ENCODE measurements around the gene TAAR2.
"Not testable (repeated sequence)": the region's sequence is repeated elsewhere in the genome, so short reads cannot be mapped to it uniquely, and the experiment has no call there.

Gene TAAR2

DNA sequence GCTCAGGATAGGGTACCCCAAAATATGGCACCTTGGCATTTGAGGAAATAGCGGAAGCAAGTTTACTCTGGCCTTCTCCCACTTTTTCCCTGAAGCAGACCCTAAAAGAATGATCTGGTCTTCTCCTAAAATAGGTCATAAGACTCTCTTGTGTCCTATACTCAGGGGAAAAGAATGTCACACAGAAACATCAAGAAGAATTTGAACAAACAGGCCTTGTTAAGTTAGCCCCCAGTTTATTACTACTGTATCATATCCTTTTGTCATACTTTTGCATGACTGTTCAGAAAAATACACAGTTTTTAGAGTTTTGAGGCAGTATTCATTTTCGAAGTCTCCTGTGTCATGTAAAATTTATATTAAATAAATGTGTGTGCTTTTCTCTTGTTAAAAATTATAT is 12.5 kb downstream of the TAAR2 start:
- DNase-seq, result no peak

DNA sequence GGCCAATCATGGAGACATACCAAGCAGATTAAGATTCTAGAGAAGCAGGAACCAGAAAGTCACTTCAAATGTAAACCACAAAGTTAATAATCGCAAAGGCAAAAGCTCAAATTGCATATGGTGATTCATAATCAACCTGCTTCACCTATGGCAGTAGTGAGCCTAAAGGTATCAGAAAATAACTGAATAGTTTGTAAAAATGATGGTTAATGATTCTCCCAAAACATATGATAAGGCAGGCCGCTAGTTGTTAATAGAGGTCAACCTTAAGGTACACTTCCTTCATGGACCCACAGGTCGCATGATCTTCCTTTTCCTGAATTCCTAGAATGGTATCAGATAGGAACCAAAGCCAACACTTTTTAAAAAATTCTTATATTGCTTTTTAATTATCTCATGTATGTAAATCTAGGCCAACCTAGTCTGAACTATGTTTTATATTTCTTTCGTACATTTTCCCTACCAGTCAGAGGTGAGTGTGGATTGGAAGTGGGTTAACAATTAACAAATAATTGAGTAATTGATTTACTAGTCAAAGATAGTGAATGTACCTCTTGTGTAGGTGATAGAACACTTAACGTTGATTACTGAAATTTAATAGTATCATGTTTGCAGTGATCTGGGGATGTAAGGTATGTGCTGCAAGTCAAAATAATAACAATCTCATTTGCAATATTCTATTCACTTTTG is 16.4 kb downstream of the TAAR2 start:
- no peak for DNase-seq

DNA sequence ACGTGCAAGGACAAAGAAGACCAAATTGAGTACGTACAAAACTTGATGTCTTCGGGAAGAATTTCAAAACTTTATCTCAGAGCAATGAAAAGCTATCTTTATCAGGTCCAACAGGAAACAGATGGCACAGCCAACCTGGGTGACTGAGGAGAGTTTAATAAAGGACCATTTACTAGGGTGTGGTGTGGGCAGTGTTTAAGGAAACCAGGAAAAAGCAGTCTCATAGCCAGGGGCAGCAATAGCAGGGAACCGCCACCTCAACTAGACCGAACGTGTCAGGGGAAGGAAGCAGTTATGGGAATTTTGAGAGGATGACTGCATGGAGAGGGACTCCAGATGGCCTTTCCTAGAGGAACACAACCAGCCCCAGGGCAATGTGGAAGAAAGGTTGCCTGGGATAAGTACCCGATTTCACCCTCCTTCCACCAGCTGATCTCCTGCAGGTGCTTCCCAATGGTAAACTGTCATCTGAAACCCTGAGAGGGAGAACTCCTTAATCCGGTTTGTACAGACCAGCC is 19.4 kb downstream of the TAAR2 start:
- DNase-seq, result no peak

DNA sequence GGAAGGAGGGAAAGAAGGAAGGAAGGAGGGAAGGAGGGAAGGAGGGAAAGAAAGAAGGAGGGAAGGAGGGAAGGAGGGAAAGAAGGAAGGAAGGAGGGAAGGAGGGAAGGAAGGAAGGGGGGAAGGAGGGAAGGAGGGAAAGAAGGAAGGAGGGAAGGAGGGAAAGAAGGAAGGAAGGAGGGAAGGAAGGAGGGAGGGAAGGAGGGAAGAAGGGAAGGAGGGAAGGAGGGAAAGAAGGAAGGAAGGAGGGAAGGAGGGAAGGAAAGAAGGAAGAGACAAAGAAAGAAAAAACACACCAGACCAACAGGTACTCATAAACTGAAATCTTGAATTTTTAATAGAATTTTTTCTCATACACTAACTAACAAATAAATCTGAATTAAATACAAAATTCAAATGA is 23.2 kb downstream of the TAAR2 start:
- not testable (repeated sequence) for DNase-seq

DNA sequence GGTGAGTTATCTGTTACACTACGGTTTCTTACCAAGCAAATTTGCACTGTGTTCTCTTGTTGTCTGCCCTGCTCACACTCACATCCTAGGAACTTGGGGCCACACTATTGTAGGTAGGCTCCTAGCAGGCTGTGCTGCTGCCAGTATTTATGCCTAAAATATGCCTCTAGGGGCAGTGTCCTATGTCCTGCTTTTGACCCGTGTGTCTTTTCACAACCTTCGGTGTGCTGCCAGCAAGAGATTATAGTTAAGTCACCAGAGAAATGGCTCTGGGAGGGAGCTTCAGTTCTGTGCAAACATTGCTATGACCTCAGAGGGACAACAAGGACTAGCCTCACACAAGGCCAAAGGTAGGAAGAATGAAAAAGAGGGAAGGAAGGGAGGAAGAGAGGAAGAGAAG is 25.6 kb downstream of the TAAR2 start:
- peak; percentile 79 for DNase-seq

DNA sequence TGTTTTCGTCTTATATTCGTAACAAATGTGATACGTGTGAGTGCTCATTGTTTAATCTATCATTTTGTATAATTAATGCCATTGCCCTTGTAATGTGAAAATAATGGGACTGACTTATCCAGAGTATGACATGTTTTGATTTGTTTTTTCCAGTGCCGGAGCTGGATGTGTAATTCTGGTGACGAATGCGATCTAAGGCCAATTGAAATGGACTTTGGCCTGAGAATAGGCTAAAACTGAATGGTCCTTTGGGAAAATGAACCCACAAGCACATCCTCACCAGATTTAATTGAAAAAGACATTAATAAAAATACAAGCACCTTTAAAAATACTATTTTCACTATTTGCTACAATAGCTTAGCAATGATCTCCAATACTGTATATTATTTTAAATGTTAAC is 27.9 kb downstream of the TAAR2 start:
- DNase-seq, result no peak

DNA sequence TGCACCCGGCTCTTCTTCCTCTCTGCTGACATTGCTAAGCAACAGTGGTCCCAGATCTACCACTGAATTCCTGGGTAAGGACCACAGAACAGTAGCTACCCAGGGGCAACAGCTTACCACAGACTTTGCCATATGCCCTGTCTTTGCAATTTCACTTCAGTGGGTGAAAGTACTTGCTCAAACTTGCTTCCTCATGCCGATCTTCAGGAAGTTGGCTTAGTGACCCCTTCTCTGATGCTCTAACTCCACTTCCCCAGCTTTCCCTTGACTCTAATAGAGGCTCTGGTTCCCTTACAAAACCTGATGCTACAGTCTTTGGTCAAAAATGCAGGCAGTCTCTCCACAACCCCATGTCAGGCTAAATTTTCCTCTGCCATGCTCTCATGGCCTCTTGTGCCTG is 31.2 kb downstream of the TAAR2 start:
- no peak for DNase-seq

DNA sequence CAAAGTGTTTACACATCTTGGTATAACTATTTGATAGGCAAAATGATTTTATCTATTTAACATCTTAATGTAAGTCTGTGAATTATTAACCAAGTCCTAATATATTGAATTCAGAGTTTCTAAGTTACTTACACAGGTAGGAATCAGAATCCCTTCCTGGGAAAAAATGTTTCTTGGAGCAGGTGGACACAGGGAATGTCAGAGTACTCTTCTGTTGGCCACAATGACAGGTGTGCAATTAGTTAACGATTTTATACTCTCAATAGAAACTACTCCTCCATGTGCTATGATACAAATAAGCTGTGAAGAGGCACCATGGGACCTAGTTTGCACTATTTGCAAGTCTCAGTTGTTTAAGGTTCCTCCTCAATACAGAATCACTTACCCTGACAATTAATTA is 33.7 kb downstream of the TAAR2 start:
- no peak for DNase-seq

DNA sequence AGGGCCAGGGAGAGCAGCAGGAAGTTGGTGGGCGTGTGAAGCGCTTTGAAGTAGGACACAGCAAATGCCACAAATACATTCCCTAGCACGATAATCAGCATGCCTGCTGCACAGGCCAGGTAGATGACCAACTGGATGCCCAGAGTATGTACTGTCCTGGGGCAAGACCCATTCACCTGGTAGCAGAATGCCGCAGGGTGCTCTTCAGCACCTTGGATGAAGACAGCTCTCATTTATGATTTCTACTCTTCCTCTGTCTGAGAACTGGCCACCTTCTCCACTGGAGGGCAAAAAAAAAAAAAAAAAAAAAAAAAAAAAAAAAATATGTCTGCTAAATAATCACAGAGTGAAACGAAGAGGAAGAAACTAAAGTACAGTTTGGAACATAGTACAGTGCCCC is 34.6 kb downstream of the TAAR2 start, which contains the start of gene TAAR5:
TAAR5 (minus strand) TSS at position 288 of the 400 bp plus-strand sequence; CDS start at position 233, 55 bp downstream.
- no peak for DNase-seq

DNA sequence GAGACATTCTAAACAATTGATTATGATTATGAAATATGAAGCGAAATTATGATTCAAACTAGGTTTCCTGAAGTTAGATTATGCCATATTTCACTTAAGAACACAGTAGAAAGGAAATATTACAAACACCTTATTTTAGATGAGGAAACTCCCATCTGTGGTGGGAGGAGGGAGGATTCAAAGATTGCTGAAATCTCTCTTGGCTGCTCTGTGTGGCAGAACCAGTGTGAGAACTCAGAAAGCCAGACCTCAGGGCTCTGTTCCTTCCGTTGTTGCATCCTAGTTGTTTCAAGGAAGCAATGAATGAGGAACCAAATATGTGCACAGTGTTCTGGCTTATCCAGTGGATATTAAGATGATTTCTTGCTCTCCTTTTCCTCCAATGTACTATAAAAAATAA is 36.7 kb downstream of the TAAR2 start:
- no peak for DNase-seq

DNA sequence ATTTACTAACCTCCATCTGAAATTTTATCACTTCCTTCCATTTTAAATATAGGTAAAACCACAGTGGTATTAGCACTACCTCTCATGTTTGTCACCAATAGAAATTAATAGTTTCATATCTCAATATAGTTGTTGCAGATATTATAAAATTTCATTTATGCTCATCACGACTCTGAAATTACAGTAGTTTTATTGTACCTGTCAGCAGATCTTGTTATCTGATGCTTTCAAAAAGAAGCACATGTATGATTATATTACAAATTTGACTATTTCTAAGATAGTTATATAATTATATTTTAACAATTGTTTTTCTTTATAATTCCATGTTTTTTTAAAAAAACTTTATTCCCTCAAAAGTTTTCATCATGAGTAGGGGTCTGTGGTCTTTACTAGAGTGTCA is 39.4 kb downstream of the TAAR2 start:
- DNase-seq, result no peak

DNA sequence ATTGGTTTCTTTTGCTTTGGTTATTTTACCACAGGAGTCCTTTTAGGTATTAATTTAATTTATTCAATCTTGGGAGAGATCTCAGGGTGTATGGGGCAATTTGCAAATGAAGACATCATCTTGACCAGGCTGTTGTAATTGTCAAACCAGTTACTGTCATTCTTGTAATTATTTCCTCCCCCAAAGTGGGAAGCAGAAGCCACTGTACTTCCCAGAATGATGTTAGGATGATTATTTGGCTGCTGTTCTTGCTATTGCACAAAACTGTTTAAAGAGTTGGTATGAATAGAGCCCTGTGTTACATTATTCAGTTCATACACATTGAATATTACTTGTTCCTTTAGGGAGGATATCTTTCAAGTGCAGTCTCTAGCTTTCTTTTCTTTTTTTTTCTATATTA is 52.3 kb downstream of the TAAR2 start:
- no peak for DNase-seq

DNA sequence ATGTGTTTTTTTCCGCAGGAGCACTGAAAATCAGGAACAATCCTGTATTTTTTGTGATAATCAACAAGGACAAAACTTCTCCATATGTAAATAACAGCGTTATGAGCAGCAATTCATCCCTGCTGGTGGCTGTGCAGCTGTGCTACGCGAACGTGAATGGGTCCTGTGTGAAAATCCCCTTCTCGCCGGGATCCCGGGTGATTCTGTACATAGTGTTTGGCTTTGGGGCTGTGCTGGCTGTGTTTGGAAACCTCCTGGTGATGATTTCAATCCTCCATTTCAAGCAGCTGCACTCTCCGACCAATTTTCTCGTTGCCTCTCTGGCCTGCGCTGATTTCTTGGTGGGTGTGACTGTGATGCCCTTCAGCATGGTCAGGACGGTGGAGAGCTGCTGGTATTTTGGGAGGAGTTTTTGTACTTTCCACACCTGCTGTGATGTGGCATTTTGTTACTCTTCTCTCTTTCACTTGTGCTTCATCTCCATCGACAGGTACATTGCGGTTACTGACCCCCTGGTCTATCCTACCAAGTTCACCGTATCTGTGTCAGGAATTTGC is 53.8 kb downstream of the TAAR2 start, which contains the start of gene TAAR6:
TAAR6 (plus strand) TSS at position 102 of the 557 bp plus-strand sequence; CDS start at position 102, 0 bp downstream.
- no peak for DNase-seq

DNA sequence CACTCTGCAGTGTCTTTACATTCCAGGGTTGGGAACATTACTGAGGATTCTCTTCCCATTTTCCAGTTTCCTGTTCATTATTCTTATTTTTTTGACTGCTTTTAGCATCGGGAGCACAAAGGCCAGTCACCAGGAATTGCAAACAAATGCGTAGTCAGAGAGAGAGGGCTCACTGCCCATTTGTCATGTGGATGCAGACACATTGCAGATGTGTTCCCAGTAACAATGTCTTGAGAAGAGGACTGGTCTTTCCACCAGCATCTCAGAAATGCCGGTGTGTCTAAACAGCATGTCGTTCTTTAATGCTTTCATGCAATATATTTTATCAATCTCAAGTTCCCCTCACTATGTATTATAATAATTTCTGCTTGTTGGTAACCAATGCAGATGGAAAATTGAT is 54.9 kb downstream of the TAAR2 start:
- no peak for DNase-seq

DNA sequence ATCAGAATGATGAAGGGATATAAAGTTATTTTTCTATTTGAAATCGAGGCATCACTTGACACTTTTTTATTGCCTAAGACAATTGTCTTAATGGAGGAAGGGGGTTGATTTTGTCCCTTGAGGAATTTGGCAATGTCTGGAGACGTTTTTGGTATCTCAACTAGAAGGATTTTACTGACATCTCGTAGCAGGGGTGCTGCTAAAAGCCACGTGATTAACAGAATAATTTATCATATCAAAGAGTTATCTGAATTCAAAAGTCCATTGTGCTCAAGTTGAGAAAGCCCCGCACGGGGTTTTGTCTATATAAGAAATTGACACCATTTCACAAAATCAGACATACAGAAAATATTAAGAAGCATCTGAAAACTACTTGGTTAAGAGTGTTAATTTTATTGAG is 55.5 kb downstream of the TAAR2 start:
- no peak for DNase-seq

DNA sequence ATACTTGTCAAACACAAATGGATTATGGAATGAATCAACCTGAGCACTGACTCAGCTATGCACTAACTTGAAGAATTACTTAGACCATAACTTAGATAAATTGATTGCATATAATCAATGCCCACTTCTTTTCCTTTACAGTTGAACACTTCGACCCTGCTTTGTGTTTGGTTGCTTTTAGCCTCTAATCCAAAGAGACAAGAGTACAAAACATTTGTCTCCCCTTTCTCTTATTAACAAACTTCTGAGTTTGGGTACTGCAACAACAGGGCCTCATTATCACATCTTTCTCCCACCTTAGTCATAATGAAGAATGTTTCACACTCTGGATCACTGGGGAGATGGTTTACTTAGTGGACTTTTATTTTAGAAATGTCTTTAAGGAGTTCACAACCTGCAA is 56.5 kb downstream of the TAAR2 start:
- DNase-seq, result peak; percentile 20
